Measurements from ENCODE around the gene RNF175.

The RNF175 gene

DNA sequence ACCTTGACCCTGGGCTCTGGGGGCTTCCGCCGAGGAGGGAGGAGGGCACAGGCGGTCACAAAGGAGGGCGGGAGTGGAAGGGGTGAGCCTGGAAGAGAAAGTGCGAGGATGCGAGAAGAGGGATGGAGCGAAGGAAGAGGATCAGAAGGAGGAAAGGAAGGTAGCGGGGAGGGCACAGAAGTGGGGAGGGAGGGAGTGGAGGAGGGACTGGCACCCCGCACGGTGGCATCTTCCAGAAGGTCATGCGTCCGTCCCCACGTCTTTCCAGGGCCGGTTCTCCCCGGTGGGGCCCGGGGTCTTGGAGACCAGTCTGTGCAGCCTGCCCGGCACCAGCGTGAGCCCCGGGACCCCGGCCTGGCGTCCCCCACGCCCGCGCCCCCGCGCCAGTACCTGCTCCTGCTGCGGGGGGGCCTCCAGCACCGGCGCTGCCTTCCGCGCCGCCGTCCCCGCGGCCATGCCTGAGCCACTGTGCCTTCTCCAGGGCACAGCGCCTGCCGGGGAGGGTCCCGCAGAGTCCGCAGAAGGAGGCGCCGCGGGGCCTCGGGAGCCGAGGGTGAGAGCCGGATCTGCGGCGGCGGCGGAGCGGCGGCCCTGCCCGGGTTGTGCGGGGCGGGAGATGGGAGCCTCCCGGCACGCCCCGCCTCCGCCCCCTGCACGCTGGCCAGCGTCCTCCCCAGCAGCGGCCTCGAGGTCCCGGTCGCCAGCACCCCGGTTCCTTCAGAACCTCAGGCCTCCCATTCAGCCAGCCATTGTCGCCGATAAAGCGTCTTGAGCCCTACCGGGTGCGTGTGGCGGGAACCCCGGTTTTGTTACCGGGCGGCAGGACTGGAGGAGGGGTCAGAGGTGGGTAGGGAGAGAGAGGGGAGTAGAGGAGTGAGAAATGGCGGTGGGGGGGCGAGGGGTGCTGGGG, at the start of gene RNF175:
Gene RNF175 (minus strand): TSS at position 618 of the 910 bp plus-strand sequence. CDS start 162 bp downstream, at position 456.
- peak in 19 of 51 donors; percentile 6 to 62 (median 30) for DNase-seq

GRCh38 chr4:153809307-153809706, 49.5 kb upstream of the RNF175 start:
- no peak for DNase-seq

GRCh38 chr4:153808175-153808574, 48.4 kb upstream of the RNF175 start:
- no peak for DNase-seq

- DNase-seq = no peak
These were observed 46.2 kb upstream of the RNF175 start for GRCh38 chr4:153806073-153806472.

- DNase-seq = no peak
These were observed 44.9 kb upstream of the RNF175 start for GRCh38 chr4:153804722-153805121.

DNA sequence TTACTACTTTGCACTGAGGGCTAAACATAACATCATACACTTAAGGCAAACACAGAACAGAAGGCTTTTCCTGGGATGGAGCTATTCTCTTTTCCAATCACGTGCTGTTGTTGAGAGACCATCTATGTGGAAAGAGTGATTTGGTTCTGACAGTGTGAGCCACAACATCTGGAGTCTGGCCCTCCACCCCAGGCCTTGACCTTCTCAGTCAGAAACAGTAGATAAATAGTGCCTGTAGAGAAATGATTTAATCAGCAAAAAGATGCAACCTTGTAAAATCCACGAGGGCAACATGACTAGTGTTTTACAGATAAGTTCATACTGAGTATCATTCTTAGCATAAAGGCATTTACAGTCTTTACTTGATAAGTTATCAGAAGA, 39.9 kb upstream of the RNF175 start:
- DNase-seq = no peak

GRCh38 chr4:153798901-153799693, 39.3 kb upstream of the RNF175 start:
- no peak for DNase-seq

DNA sequence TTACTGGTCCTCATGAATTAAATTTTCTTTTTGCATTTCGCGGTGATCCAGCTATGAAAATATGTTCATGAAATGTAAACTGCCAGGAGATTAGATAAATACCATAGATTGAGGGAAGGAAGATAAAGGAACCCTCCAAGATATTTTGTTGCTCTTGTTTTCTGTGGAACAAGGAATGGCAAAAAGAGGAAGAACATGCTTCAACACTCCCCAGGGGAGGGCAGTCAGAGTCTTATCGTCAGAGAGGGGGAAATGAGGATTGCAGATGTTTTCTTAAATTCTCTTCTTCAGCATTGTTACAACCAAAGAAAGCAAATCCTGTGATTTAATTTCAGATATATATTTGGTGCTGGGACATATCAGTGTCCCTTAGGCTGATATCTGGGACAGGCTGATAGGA, 38.6 kb upstream of the RNF175 start:
- no peak for DNase-seq

GRCh38 chr4:153794006-153794405, 34.2 kb upstream of the RNF175 start:
- DNase-seq = no peak

DNA sequence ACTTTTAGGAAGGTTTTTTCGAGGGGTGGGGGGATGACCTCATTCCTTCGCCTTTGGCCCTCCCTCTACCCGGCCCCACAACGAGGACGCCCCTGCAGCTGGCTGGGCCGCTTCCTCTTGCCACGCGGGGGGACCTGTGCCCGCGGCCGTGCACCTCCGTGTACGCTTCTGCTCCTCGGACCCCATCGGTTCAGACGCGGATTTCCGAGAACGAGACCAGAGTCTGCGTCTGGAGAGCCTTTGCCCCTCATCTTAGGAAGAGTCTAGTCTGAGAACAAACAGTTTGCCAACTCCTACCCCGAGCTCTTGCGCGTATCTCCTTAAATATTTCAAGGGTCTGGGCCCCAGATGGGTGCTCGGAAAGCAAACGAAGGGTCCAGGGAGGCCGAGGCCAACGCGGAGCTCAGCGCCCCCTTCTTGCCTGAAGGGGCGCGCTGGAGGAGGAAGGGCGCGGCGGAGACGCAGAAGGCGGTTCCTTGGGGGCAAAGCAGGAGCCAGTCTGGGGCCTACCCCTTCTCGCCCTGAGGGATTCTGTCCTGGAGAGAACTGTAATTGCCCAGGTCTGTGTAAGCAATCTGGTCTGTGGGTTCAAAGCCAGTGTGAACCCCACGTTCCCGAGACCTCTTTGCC, 32.9 kb upstream of the RNF175 start:
- no peak for DNase-seq

- peak in 35 of 51 donors; percentile 3 to 64 (median 34) for DNase-seq
These were observed 32.2 kb upstream of the RNF175 start for GRCh38 chr4:153791746-153792617.

DNA sequence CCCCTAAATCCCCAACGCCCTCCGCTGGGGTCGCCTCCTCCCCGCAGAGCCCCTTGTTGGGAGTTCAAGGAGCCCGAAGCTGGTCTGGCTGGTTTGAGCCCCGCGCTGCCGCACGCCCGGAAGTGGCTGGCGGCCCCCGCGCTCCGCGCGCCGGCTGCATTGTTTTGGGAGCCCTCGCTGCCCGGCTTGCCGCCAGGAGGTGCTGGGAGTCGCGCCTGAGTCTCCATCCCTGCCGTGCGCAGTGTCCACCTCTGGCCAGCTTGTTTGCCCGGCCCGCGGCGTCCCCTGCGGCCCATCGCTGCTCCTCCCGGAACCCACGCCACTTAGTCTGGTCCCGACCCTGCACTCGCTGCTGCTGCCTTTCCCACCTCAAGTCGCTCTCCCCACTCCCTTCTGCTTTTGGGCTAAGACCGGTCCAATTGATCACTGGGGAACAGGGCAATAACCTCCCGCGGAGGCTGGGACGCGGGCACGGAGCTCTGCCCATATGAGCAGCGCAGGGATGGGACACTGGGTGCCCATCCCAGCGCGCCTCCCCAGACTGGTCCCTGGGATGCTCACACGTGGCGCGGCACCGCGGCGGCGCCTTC, 31.2 kb upstream of the RNF175 start:
- peak in 9 of 51 donors; percentile 3 to 43 (median 9) for DNase-seq

- no peak for DNase-seq
These were observed 30.7 kb upstream of the RNF175 start for GRCh38 chr4:153790500-153790865.

DNA sequence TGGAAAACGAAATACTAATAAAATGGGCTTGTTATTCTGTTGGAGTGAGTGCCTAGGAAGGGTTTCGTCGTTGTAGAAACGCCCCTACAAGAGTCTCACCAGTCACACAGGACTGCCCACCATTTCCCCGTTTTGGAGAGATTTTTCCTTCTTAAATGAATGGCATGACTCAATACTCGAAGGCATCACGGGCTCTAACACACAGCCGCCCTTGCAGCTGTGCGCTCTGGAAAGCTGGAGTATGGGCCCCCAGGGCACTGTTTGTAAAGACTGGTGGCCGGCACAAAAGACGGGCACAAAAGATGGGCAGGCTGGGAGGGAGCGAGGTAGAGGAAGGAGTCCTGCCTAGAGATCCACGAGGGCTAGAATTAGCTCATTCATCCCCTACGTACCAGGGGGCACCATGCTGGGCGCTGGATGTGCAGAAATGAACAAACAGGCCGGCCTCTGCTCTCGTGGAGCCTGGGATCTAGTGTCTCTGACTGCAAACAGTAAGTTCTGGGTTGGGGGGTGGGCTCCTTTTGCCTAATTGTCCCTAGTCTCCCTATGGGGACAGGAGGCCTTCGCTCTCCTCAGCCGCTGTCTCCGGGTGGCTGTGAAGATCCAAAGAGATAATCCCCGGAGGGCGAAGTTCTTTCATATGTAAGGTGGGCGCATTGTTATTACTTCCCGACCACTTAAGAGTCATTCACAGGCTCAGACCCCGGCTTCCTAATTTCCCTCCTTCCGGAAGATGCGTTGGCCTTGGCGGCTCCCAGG, 30.1 kb upstream of the RNF175 start:
- DNase-seq = no peak

DNA sequence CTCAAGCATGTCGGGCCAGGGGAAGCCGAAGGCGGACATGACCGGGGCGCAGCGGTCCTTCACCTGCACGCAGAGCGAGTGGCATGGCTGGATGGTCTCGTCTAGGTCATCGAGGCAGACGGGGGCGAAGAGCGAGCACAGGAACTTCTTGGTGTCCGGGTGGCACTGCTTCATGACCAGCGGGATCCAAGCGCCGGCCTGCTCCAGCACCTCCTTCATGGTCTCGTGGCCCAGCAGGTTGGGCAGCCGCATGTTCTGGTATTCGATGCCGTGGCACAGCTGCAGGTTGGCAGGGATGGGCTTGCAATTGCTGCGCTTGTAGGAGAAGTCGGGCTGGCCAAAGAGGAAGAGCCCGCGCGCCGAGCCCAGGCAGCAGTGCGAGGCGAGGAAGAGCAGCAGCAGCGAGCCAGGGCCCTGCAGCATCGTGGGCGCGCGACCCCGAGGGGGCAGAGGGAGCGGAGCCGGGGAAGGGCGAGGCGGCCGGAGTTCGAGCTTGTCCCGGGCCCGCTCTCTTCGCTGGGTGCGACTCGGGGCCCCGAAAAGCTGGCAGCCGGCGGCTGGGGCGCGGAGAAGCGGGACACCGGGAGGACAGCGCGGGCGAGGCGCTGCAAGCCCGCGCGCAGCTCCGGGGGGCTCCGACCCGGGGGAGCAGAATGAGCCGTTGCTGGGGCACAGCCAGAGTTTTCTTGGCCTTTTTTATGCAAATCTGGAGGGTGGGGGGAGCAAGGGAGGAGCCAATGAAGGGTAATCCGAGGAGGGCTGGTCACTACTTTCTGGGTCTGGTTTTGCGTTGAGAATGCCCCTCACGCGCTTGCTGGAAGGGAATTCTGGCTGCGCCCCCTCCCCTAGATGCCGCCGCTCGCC, 28.8 kb upstream of the RNF175 start, which contains the start of gene SFRP2:
Gene SFRP2 (minus strand): TSS at position 671 of the 864 bp plus-strand sequence. CDS start 248 bp downstream, at position 423.
- peak in 1 of 51 donors; percentile 6 for DNase-seq

GRCh38 chr4:153788051-153788412, 28.2 kb upstream of the RNF175 start:
- peak in 1 of 51 donors; percentile 7 for DNase-seq

DNA sequence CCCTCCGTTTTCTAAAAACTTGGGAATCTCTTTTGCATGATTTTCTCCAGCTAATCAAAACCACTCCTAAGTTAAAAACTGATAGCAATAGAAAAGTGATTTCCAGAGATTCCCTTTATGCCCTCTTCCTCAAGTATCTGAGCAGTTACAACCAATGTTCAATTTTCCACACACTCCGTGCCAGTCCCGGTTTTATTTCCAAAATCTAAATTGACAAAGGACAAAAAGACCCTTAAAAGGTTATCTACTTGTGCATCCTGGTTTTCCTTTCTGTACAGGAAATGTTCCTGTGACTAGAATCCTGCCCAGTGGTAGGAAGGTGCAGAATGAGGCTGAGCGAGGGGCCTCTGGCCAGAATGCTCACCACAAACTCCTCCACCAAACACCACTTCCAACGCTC, 27.8 kb upstream of the RNF175 start:
- no peak for DNase-seq

GRCh38 chr4:153787061-153787560, 27.3 kb upstream of the RNF175 start:
- DNase-seq = no peak
